ENCODE results near the gene TEAD1. TPM values are rescaled to one million over a fixed set of nuclear protein-coding genes. Genes with fewer than 3 reads are reported as not detected.

TEAD1 gene
- total RNA-seq, 1 experiment from 2014 or later = 106 TPM

DNA sequence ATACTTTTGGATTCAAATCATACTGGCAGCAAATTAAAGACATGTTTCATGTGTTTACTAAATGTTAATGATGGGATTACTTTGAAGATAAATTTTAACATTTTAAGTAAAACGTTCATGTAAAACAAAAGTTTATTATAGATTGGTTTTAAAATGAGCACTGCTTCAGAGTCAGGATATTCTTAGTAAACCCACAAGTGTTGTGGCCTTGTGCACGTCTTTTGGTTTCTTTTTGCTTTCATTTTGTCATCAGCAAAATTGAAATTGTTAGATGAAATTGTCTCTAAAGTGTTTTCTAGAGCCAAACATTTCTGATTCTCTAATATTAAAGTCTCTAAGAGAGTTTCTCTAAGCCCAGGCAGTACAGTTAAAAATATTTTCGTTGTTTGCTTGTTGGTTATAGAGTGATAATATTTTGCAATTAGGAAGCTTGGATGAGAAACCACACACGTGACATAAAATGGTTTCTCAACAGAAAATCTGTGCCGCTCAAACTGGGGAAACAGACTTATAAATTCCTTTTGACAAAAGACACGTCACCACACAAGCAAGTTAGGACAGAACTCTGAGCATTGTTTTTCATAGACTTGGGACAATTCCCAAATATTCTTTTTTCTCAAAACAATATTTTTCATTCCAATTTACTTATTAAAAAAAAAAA lies 164.4 kb downstream of the TEAD1 start:
- H3K79me2 ChIP-seq (ENCODE audit: low read depth) = peaks cover 77% of the 10 kb centered on the region

DNA sequence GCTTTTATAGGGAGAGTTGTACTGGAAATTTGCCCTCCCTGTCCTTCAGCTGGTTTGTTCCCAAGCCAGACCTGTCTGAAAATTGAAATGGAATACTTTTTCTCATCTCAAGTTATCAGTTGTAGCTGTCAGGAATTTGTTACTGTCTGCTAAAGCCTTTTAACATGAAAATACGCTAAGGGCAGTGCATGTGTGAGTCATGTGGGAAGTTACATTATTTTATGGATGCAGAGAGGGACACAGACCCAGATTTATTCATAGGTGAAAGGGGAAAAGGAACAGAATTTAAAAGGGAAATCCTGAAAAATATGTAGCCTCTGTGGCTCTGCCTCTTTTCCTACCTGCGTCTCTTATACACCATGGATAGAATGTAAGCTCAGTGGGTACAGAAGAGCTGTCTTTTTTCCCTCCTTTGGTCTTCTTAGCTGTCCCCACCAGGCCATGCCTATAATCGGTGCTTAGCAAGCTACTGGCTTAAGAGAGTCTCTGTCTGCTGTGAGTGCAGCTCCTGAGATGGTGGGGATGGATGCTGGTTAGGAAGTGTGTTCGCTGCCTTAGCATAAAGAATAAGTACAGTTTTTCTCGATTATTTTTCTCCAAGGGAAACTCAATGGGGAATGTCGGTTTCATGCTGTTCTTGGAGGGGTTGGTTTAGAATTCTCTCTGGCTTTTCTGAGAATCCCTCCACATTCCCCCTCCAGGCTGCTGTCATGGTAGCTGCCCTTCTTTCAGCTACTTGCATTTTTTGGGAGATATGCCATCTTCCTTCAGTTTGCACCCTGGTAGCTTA lies 166.8 kb downstream of the TEAD1 start:
- no peaks in the 10 kb centered on the region for H3K36me3 ChIP-seq (ENCODE audit: low read depth)
- DNase-seq = no peak
- POLR2A ChIA-PET (ENCODE audit: unreplicated experiment) = interaction anchor here (0.6 kb wide), 1 partner anchor 64 kb away, joined by 4 read pairs; no protein-coding TSS in a partner anchor
- H3K27me3 ChIP-seq (ENCODE audit: insufficient read depth, low read depth) = no peaks in the 10 kb centered on the region
- H3K4me3 ChIP-seq = no peak overlapping the region
- H3K4me1 ChIP-seq (replicated peaks; ENCODE audit: insufficient read depth) = no peaks in the 10 kb centered on the region
- H3K79me2 ChIP-seq (ENCODE audit: low read depth) = peaks cover 75% of the 10 kb centered on the region
- intact Hi-C loops (cut with micrococcal nuclease; ENCODE audit: unreplicated experiment) = no loop called here
- no peak for TF ChIP-seq EZH2 (IDR thresholded peaks at IDR 0.05; ENCODE audit: low read depth)
- TF ChIP-seq, protein P1, sequence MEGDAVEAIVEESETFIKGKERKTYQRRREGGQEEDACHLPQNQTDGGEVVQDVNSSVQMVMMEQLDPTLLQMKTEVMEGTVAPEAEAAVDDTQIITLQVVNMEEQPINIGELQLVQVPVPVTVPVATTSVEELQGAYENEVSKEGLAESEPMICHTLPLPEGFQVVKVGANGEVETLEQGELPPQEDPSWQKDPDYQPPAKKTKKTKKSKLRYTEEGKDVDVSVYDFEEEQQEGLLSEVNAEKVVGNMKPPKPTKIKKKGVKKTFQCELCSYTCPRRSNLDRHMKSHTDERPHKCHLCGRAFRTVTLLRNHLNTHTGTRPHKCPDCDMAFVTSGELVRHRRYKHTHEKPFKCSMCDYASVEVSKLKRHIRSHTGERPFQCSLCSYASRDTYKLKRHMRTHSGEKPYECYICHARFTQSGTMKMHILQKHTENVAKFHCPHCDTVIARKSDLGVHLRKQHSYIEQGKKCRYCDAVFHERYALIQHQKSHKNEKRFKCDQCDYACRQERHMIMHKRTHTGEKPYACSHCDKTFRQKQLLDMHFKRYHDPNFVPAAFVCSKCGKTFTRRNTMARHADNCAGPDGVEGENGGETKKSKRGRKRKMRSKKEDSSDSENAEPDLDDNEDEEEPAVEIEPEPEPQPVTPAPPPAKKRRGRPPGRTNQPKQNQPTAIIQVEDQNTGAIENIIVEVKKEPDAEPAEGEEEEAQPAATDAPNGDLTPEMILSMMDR (conservative IDR thresholded peaks at IDR 0.05) = no peak
- H3F3A ChIP-seq (ENCODE audit: insufficient read depth, low read depth) = no peaks in the 10 kb centered on the region; the same call in 1 of the 2 replicates
- H2AFZ ChIP-seq = no peak overlapping the region
- no peaks in the 10 kb centered on the region for H3K9me2 ChIP-seq (ENCODE audit: insufficient read depth)
- CTCF ChIA-PET = no interaction called here
- BruUV-seq (replicated peaks) = no TSS peak
- no peaks in the 10 kb centered on the region; the same call in 1 of the 2 replicates for H4K20me1 ChIP-seq (ENCODE audit: insufficient read depth)
- no peak overlapping the region for H3K4me2 ChIP-seq
- H3K9me3 ChIP-seq (ENCODE audit: insufficient read depth, low read depth) = no peaks in the 10 kb centered on the region
- H3K27ac ChIP-seq = no peak overlapping the region

More for the DNA sequence above, 164.4 kb downstream of the TEAD1 start:
- no peak for DNase-seq
- H3K27ac ChIP-seq = no peak overlapping the region
- no peaks in the 10 kb centered on the region for H3K27me3 ChIP-seq (ENCODE audit: insufficient read depth, low read depth)
- TF ChIP-seq, protein P1 (conservative IDR thresholded peaks at IDR 0.05) = no peak
- TF ChIP-seq EZH2 (IDR thresholded peaks at IDR 0.05; ENCODE audit: low read depth) = no peak
- H4K20me1 ChIP-seq (ENCODE audit: insufficient read depth) = no peaks in the 10 kb centered on the region; the same call in 1 of the 2 replicates
- CTCF ChIA-PET = no interaction called here
- intact Hi-C loops (cut with micrococcal nuclease; ENCODE audit: unreplicated experiment) = no loop called here
- H2AFZ ChIP-seq = no peak overlapping the region
- BruUV-seq (replicated peaks) = no TSS peak
- H3K36me3 ChIP-seq (ENCODE audit: low read depth) = no peaks in the 10 kb centered on the region
- H3F3A ChIP-seq (ENCODE audit: insufficient read depth, low read depth) = no peaks in the 10 kb centered on the region; the same call in 1 of the 2 replicates
- H3K4me3 ChIP-seq = no peak overlapping the region
- POLR2A ChIA-PET (ENCODE audit: unreplicated experiment) = no interaction called here
- no peaks in the 10 kb centered on the region for H3K9me2 ChIP-seq (ENCODE audit: insufficient read depth)
- no peaks in the 10 kb centered on the region for H3K4me1 ChIP-seq (replicated peaks; ENCODE audit: insufficient read depth)
- no peaks in the 10 kb centered on the region for H3K9me3 ChIP-seq (ENCODE audit: insufficient read depth, low read depth)
- H3K4me2 ChIP-seq = no peak overlapping the region

DNA sequence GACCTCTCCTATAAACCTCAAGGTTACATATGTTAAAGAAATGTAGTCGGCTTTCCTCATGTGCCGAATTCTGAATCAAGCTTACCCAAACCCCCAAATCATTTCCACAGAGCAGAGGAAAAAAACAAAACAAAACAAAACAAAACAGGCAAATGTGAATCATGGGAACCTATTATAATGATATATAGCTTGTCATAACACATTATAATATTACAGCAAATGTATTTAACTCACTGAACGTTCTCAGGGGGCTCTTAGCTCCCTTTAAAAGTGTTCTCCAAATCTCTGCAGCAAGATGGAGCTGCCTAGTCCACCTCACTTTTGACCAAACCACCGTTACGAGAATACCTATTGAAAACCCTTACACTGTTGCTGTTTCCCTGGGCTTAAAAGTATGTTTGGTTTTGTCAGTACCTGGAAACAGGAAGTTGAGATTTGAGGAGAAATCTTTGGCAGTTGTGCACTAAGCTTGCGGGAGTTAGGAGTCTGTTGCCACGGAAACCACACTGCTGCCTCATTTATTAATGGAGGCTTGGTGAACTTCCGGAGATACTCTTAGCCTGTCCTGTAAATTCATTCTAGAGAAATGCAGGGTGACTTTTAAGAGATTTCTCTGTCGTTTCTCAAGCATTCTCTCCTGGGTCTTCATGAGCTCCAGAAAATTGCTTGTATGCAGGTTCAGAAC lies 167.9 kb downstream of the TEAD1 start:
- Histone ChIP-seq H3K79me2 (ENCODE audit: low read depth) (peaks cover 76% of the 10 kb centered on the region), H2AFZ (no peak overlapping the region), H3F3A (ENCODE audit: insufficient read depth, low read depth) (no peaks in the 10 kb centered on the region; the same call in 1 of the 2 replicates), H3K4me2 (no peak overlapping the region), H4K20me1 (ENCODE audit: insufficient read depth) (no peaks in the 10 kb centered on the region), H3K4me3 (no peak overlapping the region), H3K27ac (no peak overlapping the region), H3K4me1 (replicated peaks; ENCODE audit: insufficient read depth) (no peaks in the 10 kb centered on the region), H3K36me3 (ENCODE audit: low read depth) (no peaks in the 10 kb centered on the region), H3K9me2 (ENCODE audit: insufficient read depth) (no peaks in the 10 kb centered on the region), H3K9me3 (ENCODE audit: insufficient read depth, low read depth) (no peaks in the 10 kb centered on the region), H3K27me3 (ENCODE audit: insufficient read depth, low read depth) (no peaks in the 10 kb centered on the region)
- TF ChIP-seq EZH2 (IDR thresholded peaks at IDR 0.05; ENCODE audit: low read depth) = no peak
- peak in 1 of 2 experiments; percentile 4 for DNase-seq
- ChIA-PET CTCF (no interaction called here), POLR2A (ENCODE audit: unreplicated experiment) (interaction anchor here (0.5 to 0.6 kb wide), 2 partner anchors 14 to 165 kb away, joined by 3 to 6 read pairs; no protein-coding TSS in a partner anchor)
- intact Hi-C loops (cut with micrococcal nuclease; ENCODE audit: unreplicated experiment) = no loop called here
- BruUV-seq (replicated peaks) = no TSS peak
